Measurements from ENCODE around the gene SRSF3.

DNA sequence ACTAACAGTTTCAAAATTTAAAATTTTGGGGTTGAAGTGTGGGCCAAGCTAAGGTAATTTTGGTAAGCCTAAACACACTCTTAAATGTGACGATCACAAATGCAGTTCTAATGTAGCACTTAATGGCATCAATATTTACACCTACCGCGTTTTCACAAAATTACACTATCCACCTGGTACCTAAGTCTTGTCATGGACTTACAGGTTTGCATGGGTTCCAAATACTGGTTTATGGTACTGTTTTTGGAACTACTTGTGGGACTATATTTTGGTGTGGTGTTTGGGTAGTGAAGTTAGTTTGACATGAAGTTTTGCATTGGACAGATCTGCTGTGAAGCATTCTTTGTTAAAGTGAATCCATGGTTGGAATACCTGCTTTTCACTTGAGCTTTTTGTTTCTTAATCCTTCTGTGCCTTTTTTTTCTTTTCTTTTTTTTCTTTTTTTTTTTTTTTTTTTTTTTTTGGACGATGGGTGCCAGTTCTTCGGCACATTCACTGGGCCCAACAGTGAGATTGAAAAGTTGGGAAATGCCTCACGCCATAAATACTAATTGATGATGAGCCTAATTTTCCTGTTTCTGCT is 6.5 kb downstream of the SRSF3 start:
- no peak for TF ChIP-seq HDGF (IDR thresholded peaks at IDR 0.05; ENCODE audit: borderline replicate concordance)
- TF ChIP-seq BHLHE40 (IDR thresholded peaks at IDR 0.05; ENCODE audit: borderline replicate concordance), result no peak
- TF ChIP-seq SP1 (IDR thresholded peaks at IDR 0.05), result no peak
- no peak for TF ChIP-seq CTBP1 (IDR thresholded peaks at IDR 0.05; ENCODE audit: borderline replicate concordance)
- TF ChIP-seq PKNOX1 (IDR thresholded peaks at IDR 0.05), result no peak
